Iris pigment epithelial cell (primary cell): ENCODE data around the gene MPHOSPH9.

ENCODE experiments used
- DNase-seq: peaks from one replicate; pipeline ENCODE4 v3.0.0-alpha.2; 2011; ENCODE audit warnings: low read depth

The MPHOSPH9 gene

DNA sequence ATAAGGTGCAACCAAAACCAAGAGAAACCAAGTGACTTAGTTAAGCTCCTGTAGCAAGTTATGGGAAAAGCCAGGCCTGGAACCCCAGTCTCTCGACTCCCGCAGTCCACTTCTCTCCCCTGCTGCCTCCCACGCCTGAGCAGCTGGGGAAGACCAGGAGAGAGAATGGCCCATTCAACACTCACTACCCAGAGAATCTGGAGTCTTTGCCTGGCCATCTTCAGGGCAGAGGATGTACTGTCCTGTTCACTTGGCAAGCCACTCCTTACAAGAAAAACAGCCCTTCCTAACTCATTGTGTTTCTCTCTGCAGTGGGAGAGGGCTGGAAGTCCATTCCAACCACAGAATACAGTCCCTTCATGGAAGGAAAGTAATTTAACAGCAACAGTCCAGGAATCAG lies 83.9 kb downstream of the MPHOSPH9 start:
- DNase-seq, result no peak

DNA sequence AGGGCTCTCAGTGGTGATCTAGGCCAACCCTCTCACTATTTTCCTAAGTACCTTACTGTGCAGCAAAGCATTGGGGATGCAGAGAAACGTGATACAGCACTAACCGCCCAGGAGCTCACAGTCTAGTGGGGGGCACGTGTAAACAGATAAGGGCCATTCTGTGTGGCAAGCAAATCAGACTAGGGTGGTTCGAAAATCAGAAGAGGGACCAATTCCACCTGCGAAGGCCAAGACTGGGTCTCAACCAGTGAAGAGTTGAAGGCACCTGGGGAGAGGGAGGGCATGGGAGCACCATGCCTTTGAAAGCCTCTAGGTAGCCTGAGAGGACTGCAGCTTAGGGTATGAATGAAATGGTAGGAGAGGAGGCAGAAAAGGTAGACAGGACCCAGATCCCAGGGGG lies 84.3 kb downstream of the MPHOSPH9 start:
- no peak for DNase-seq

DNA sequence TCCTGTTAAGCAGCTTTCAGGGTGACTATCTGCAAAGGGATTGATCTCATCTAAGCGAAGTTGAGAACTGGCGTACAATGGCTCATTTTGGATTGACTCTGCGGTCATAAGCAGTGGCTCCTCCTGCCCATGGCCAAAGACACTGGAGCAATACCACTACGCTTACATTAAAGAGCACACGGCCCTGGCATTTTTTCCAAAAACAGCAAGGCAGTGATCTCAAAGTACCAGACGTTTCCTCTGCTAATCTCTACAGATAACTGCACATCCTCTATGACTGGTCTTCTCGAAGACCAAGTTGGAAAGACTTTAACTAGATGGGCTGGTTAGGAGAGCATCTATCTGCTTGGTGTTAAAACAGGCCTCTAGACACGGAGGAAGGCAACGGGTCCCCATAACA lies 84.7 kb downstream of the MPHOSPH9 start:
- DNase-seq, result no peak

DNA sequence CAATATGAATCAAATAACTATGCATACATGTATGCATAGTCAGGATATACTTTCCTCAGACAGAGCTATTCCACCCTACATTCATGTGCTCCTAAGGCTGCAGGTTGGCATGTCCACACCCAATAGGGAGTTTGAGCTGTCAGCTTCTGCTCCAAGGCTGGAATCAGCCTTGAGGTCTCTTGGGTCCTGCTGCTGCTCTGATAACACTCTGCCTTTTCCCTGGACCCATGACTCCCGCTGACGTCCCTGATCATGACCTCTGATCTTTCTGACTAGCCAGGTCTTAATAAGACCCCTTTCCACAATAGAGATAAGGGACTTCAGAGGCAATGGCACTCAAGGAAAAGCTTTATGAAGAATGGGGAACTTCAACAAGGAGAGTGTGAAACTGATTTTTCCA lies 87.7 kb downstream of the MPHOSPH9 start:
- DNase-seq, result no peak

DNA sequence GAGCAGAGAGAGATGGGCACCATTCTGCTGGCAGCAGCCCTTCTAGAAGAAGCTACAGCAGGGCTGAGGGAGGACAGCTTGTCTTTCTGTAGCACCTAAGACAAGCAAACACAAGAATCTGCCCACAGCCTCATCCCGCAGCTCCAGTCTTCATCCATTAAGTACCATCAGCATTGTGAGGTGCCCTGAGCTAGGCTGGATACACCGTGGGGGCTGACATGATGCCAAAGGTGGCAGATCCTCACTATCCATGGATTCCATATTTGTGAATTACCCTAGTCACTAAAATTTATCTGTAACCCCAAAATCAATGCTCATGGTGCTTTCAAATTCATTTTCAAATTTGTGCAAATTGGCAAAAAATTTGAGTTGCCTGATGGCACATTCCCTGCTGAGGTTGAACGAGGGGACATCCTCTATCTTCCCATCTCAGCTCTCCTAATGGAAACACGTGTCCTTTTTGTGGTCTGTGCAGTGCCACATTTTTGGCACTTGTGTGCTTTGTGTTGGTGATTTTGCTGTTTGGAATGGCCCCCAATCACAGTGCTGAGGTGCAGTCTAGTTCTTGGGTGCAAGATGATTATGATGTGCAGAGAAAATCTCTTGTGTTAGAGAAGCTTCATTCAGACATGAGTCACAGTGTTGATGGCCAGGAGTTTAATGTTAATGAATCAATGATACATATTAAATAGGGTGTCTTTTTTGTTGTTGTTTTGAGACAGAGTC lies 89.0 kb downstream of the MPHOSPH9 start:
- no peak for DNase-seq

DNA sequence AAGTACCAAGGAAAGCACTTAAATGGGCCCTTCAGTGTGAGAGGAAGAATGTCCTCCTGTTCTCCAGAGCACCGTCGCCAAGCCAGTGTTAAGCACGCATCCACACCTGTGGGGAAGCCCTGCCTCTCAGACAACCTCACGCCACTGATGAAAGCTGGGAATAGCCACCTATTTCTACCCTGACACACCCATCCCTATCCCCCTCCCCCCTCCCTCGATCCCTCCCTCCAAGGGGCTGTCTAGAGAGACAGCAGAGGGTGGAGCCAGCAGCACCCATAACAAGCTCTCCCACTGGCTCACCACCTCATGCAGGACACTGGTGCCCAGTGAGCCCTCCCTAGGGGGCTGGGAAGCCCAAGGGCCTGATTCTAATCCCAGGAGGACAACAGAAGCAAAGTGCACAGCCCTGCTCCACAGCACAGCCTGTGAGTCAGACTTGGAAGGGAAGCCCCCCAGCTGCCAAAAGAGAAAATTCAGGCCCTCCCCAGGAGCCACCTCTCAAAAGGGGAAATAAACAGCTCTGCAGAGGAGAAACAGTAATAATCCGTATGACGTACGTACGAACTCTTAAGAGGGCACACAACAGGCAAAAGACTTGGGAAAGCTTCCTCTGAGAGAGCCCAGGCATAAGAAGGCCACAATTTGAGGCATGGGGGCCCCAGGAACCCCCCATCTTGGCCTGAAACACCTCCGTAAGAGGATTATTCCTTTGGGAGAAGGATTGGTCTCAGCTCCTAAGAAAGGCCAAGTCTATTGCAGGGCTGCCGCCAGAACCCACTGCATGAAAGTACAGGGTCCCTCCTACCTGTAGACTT lies 89.8 kb downstream of the MPHOSPH9 start:
- DNase-seq, result peak; percentile 49

DNA sequence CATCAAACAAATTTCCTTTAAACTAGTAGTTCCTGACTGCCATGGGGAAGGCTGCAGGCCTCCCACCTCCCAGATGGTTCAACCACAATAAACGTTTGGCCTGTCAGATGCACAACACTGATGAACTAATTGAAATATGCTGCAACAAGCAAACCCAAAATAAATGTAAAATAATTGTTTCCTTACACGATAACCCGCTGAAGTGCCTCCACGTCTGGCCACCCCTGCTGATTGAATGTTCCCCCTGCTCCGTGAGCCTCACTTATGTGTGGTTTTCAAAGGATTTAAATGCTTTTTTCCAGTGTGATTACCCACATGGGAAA lies 90.5 kb downstream of the MPHOSPH9 start:
- DNase-seq, result no peak

DNA sequence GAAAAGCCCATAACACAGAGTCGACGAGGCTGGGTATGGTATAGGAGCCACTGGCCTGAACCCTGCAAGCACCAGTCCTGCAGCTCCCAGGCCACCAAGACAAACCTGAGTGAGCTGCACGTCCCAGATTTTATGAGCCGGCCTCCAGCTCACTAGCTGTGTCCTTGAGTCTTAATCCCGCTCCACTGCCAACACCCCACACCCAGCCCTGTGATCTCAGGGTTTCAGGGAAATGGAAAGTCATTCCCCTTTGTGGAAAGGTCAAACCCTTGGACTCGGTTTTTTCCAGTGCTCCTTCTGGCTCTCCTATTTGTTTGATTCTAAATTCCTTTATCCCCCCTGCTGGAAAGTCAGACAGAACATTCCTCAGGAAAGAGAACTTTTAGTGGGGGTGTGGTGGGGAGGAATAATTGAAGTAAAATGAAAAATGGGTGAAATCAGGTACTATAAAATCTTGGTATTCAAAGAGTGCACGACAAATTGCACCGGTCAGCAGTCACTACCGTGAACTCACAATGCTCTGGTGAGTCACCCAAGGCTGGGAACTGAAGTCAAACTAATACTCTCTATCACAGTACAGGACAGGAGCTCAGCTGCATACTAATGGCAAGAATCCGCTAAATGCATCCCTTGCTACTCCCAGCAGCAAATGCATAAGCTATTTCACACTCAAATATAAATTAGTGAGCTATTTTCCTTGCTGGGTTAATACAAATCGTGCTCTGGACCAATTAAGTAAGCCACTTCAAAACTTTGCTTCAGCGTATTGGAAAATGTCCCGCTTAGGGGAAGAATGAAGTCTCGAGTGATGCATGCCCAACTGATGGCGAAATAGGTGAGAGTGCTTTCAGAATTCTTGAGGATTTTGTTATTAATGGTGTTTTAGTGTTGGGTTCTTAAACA lies 91.1 kb downstream of the MPHOSPH9 start:
- peak; percentile 88 for DNase-seq

DNA sequence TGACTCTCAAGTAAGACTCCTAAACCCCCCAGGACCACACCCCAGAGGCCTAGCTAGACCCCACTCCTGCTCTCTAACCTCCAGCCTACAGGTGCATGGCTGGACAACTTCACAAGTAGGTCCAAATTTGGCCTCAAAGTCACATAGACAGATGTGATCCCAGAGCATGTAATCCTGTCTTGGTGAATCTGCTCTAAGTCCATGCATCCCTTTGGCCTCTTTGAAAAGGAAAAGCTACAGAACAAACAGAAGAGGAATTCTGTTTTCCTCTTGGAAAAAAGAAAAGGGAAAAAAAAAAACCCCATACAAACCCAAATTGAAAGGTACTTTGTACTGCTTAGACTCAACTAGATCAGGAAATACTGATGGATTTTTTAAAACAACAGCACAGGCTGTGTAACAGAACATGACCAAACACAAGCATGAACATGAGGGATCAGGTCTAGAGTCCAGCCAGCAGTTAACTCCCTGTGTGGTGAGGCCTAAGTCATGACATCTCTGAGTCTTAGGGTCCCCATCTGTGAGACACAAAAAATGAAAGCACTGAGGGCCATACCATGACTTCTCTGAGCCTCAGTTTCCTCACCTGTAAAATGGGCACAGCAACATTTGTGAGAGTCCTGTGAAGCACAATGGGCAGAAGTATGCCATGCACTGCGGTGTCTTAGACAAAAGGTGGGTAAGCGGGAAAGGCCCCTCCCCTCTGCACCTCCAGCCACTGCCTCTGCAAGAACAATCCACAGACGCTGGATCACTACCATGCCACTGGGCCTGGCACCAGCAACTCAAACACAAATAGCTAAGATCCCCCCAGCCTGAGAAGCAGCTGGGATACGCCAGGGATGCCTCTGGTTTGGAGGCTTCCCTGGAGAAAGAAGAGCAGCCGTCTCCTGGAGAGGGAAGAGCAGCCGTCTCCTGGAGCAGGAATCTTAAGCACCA lies 92.0 kb downstream of the MPHOSPH9 start:
- no peak for DNase-seq

DNA sequence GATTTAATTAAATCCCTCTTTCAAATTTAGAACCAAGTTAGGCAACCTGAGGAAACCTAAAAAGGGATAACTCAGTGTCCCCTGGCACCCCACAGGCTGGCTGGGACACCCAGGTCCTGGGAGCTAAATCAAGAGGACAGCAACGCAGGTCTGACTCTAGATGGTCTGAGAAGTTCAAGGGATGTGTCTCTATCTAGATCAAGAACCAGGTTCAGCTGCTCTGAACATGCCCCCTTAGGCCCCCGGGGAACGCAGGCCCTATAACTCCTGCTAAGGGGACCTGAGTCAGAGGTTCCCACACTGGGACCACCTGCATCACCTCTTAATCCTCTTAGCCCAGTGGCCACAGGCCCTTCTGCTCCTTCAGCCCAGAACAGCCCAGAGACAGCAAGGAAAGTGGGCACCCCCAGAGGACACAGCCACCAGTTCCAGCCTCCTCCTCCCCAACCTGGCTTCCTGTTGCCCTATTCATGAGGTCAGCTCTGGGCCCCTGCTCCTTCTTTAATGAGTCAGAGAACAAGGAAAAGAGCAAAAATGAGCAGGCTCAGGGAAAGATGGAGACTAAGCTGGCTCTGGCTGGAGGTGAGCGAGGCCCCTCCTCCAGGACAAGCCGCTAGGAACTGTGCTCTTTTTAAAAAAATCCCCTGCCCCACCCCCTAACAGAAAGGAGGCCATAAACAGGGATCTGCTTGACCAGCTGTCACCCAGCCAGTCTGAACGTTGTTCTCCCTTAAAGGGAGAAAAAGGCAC lies 92.8 kb downstream of the MPHOSPH9 start:
- peak; percentile 51 for DNase-seq

DNA sequence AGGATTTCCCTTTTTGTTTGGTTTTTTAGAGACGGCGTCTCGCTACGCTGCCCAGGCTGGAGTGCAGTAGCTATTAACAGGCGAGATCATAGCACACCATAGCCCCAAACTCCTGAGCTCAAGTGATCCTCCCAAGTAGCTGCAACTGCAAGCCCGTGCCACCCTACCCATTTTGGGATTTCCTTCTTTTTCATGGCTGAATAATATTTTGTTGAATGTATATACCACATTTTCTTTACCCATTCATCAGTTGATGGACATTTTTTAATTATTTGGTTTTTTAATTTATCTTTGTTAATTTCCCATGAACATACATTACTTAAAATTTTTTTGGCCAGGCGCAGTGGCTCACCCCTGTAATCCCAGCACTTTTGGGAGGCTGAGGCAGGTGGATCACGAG lies 97.3 kb downstream of the MPHOSPH9 start:
- no peak for DNase-seq

DNA sequence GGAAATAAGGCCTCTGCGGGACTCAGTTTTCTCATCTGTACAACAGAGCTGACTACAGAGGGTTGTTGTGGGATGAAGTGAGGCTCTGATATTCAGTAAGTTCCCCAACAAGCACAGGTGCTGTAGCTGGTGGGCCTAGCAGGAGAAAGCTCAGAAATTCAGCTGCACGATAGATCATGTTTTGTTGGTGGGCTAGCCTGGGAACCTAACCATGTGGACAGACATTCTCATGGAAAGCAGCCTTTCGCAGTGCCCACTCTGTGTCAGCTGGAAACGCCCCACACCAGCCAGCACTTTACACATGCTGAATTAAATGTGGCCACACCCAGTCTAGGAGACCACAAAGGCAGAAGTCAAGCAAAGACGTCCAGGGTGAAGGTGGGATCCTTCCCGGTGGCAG lies 98.1 kb downstream of the MPHOSPH9 start:
- DNase-seq, result no peak

DNA sequence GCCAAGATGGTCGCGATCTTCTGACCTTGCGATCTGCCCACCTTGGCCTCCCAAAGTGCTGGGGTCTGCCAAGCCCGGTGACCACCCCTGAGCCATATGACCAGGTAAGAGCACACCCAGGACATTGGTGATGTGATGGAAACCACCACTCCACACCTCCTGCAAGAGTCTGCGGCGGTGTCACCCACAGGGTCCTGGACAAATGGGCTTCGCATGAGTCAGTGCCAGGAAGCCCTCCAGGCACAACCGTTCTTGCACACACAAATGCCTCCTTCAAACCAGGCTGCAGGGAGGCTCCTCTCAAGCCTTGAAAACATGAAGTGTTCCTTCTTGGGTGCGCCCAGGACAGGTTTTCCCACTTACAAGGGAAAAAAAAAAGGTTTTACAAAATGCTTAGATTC lies 98.7 kb downstream of the MPHOSPH9 start:
- no peak for DNase-seq

DNA sequence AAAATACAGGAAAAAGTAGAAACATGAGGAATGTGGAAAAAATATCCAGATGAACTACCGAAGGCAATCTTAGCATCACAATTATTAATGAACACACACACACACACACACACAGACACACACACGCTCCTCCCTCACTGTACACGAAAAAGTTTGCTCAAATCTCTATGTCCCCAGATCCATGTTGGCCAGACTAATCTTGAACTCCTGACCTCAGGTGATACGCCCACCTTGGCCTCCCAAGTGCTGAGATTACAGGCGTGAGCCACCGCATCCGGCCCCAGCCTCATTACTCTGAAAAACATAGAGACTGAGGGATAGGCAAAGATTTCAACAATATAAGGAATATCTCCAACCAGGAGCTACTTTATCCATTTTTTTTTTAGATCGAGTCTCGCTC lies 99.2 kb downstream of the MPHOSPH9 start:
- DNase-seq, result no peak

DNA sequence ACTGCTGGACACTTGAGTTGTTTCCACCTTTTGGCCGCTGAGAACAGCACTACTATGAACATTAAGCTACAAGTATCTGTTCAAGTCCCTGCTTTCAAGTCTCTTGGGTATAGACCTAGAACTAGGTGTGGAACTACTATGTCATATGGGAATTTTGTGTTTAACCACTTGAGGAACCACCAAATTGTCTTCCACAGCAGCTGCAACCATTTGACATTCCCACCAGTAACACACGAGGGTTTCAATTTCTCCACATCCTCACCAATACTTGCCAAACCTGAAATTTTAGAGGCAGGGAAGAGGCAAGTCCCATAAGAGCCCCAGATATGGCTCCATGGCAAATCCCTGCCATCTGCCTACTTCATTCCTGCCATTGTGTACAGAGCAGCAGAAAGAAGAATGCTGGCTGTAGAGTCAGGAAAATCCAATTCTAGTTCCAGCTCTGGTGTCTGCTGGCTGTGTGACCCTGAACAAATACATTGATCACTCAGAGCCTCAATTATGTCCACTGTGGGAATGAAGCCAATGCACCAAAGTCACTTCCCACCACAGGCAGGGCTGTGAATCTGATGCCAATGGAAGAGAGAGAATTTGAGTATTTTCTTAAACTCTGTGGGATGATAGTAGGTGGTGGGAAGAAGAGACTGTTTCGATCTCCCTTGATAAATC lies 99.9 kb downstream of the MPHOSPH9 start:
- no peak for DNase-seq

DNA sequence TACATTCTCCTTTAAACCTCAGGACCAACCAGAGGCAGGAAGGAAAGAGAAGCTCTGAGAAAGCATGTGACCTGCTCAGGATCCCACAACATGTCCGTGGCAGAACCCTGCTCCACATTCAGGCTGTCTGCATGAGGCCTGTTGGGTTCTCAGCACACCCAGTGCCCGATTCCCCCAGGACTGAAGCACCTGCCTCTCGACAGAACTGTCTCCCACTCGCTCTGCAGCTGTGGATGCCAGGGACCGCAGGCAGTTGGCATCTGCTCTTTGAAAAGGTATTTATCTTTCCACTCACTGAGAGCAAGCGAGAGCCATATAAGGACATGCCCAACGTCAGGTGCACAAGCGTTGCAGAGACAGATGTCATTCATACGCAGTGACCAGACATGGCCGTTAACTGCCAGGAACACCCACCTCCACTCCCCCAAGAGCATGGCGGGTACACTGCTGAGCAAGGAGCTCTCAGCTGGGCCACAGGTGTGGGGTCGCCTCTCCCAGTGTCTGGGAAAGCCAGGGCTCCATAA lies 101.0 kb downstream of the MPHOSPH9 start:
- DNase-seq, result no peak

DNA sequence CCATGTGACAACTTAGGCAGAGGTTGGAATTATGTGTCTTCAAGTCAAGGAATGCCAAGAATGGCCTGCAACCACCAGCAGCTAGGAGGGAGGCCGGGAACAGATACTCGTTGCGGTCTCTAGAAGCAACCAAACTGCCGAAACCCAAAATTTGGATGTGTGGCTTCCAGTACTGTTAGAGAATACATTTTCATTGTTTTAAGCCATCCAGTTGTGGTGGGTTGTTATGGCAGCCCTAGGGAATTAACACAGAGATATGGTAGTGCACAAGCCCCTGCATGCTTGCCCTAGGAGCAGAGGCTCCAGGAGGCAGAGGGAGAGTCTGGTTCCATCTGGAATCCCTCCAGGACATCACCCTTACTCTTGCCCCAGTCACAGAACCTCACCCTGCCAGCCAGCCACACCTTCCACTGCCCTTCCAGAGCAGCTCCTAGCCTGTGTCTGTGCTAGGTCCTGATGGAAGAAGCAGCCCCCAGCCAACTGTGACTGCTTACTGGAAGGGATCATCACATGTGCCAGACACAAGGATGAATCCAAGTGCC lies 101.6 kb downstream of the MPHOSPH9 start:
- no peak for DNase-seq

DNA sequence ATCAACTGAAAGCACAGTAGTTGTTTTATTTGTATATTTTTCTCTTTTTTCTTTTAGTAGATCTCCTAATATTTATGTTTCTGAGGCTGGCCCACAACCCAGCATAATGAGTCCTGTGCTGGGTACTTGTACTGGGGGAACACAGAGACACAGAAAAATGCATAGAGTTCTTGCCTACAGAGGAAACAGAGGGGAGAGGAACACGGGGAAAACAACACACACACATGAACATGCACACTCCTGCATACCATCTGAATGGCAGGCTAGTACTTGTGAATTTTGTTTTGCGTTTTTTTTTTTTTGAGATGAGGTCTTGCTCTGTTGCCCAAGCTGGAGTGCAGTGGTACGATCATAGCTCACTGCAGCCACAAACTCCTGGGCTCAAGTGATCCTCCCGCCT lies 103.3 kb downstream of the MPHOSPH9 start:
- DNase-seq, result no peak

DNA sequence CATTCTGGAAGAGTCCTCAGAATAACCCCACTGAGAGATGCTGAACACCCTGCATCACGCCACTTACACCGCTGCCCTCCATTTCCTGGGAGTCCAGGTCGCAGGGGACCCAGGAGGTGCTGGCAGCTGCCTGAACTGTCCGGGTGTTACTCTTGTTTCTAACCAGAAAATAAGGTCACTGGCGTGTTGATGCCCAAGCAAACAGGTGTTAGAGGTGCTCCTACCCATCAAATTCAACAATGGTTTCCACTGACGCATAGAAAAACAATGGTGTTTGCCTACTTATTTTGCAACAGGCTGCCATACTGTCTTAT lies 105.8 kb downstream of the MPHOSPH9 start:
- no peak for DNase-seq
